Calu3 (cell line): ENCODE results near the gene TENT4A. TPM values are rescaled to one million over a fixed set of nuclear protein-coding genes. Genes with fewer than 3 reads are reported as not detected.

ENCODE experiments used
- BruUV-seq: library from RNA; stranded (reverse); fragments of 400-500 nt; replicated peaks from 2 replicates; lab custom pipeline; 2021; lab: Mats Ljungman, UMichigan
- CTCF ChIA-PET: fragments of 300-600 bp; sonication (Branson Sonifier 250); formaldehyde crosslinking; loops from one replicate; lab custom pipeline; 2022; ENCODE audit warnings: antibody characterized with exemption; lab: Charles Lee
- DNase-seq: peaks from one replicate; pipeline ENCODE4 v3.0.0; 2022
- H3K27ac Mint-ChIP-seq: one replicate; pipeline ENCODE4 v1.8.0; 2022; ENCODE audit warnings: mixed read lengths; ENCODE audit not compliant: unreplicated experiment
- H3K27me3 Mint-ChIP-seq: one replicate; pipeline ENCODE4 v1.8.0; 2022; ENCODE audit warnings: mixed read lengths; ENCODE audit not compliant: unreplicated experiment
- H3K36me3 Mint-ChIP-seq: one replicate; pipeline ENCODE4 v1.8.0; 2022; ENCODE audit warnings: mild to moderate bottlenecking, moderate library complexity, mixed read lengths; ENCODE audit not compliant: insufficient read depth, unreplicated experiment
- H3K4me1 Mint-ChIP-seq: one replicate; pipeline ENCODE4 v1.8.0; 2022; ENCODE audit warnings: mild to moderate bottlenecking, low read depth, mixed read lengths; ENCODE audit not compliant: unreplicated experiment
- H3K4me3 Mint-ChIP-seq: one replicate; pipeline ENCODE4 v1.8.0; 2022; ENCODE audit warnings: mild to moderate bottlenecking, low read depth, moderate library complexity, mixed read lengths; ENCODE audit not compliant: unreplicated experiment
- H3K9me3 Mint-ChIP-seq: one replicate; pipeline ENCODE4 v1.8.0; 2022; ENCODE audit warnings: low read depth, mixed read lengths; ENCODE audit not compliant: unreplicated experiment
- intact Hi-C: fragments of 100-400 bp; cut with micrococcal nuclease; formaldehyde crosslinking; loops from one replicate; pipeline ENCODE4 v1.10.0; 2022; ENCODE audit not compliant: unreplicated experiment
- total RNA-seq: library from RNA; stranded (reverse); gene quantifications from 2 replicates; pipeline ENCODE4 v1.2.3, GENCODE V29; 2022
- TF ChIP-seq, protein P1 (sequence below): fragments of 200-600 bp; IDR thresholded peaks from one replicate; pipeline ENCODE4 v1.8.0; 2022; ENCODE audit warnings: antibody characterized with exemption; ENCODE audit not compliant: unreplicated experiment

TENT4A gene
- total RNA-seq, 1 experiment from 2014 or later = 39.9 TPM

GRCh38 chr5:6805841-6806240 lies 92.6 kb downstream of the TENT4A start:
- peaks cover 2% of the 10 kb centered on the region for H3K9me3 Mint-ChIP-seq
- CTCF ChIA-PET = interaction anchor here (1.1 kb wide), 1 partner anchor 15 kb away, joined by 3 read pairs; no protein-coding TSS in a partner anchor
- TF ChIP-seq, protein P1, sequence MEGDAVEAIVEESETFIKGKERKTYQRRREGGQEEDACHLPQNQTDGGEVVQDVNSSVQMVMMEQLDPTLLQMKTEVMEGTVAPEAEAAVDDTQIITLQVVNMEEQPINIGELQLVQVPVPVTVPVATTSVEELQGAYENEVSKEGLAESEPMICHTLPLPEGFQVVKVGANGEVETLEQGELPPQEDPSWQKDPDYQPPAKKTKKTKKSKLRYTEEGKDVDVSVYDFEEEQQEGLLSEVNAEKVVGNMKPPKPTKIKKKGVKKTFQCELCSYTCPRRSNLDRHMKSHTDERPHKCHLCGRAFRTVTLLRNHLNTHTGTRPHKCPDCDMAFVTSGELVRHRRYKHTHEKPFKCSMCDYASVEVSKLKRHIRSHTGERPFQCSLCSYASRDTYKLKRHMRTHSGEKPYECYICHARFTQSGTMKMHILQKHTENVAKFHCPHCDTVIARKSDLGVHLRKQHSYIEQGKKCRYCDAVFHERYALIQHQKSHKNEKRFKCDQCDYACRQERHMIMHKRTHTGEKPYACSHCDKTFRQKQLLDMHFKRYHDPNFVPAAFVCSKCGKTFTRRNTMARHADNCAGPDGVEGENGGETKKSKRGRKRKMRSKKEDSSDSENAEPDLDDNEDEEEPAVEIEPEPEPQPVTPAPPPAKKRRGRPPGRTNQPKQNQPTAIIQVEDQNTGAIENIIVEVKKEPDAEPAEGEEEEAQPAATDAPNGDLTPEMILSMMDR = no peak
- no peak for DNase-seq
- H3K36me3 Mint-ChIP-seq = no peaks in the 10 kb centered on the region
- intact Hi-C loops = no loop called here
- H3K4me3 Mint-ChIP-seq = no peak overlapping the region
- H3K27ac Mint-ChIP-seq = no peak overlapping the region
- H3K27me3 Mint-ChIP-seq = no peaks in the 10 kb centered on the region
- H3K4me1 Mint-ChIP-seq = no peaks in the 10 kb centered on the region
- no TSS peak for BruUV-seq

Other genes with a start within 250 kb of the TENT4A start
- 90.7 and 91.2 TPM in 2 replicates for gene NSUN2, start 80.4 kb upstream of the TENT4A start, total RNA-seq
- 15.6 and 15.9 TPM in 2 replicates for gene SRD5A1, start 80.0 kb upstream of the TENT4A start, total RNA-seq